Cardiac muscle cell (in vitro differentiated cells and primary cell): ENCODE data around the gene LTBP3. TPM values are rescaled to one million over a fixed set of nuclear protein-coding genes. Genes with fewer than 3 reads are reported as not detected.

Experiments used
- DNase-seq, 2 donors: peaks; one replicate each; pipeline versions ENCODE4 v3.0.0 to v3.0.0-alpha.2; 2010 to 2017; ENCODE audit warnings: low read depth in 1 of 2, low spot score in 1 of 2
- H3K27ac ChIP-seq: fragments of 200-600 bp; sonication (generic); 2 replicates; pipeline ENCODE4 v1.5.1; 2016
- H3K27me3 ChIP-seq: fragments of 200-600 bp; sonication (generic); 2 replicates; pipeline ENCODE4 v1.6.0; 2016; ENCODE audit warnings: control low read depth
- H3K36me3 ChIP-seq: fragments of 200-600 bp; sonication (generic); 2 replicates; pipeline ENCODE4 v1.5.1; 2016; ENCODE audit warnings: control low read depth
- H3K4me1 ChIP-seq: fragments of 200-600 bp; sonication (generic); 2 replicates; pipeline ENCODE4 v1.8.1; 2017; ENCODE audit warnings: low read depth, mild to moderate bottlenecking, mixed run types
- H3K4me3 ChIP-seq: fragments of 200-600 bp; sonication (generic); 2 replicates; pipeline ENCODE4 v1.5.1; 2016; ENCODE audit warnings: mild to moderate bottlenecking
- H3K9me3 ChIP-seq: fragments of 200-600 bp; sonication (generic); 2 replicates; pipeline ENCODE4 v1.5.1; 2017; ENCODE audit warnings: low read depth, mild to moderate bottlenecking, control low read depth
- CTCF ChIP-seq: IDR thresholded peaks from 2 replicates; pipeline ENCODE4 v1.5.1; 2012; ENCODE audit warnings: low read depth, mild to moderate bottlenecking, low read length
- polyA plus RNA-seq: library from polyadenylated mRNA; unstranded; fragments of >200 nt; fragmentation: Nextera tagmentation; extraction: Ambion mirVana; gene quantifications from 2 replicates; pipeline ENCODE4 v1.2.1, GENCODE V29; 2016
- total RNA-seq: library from RNA; depleted of rRNA; stranded (reverse); fragments of >200 nt; gene quantifications from 2 replicates; pipeline ENCODE4 v1.2.3, GENCODE V29; 2016

Gene LTBP3
- total and polyA plus RNA-seq, 2 experiments from 2014 or later, result 60.9 to 98.3 TPM

GRCh38 chr11:65496304-65497140 lies 61.6 kb downstream of the LTBP3 start:
- no peaks in the 10 kb centered on the region for H3K9me3 ChIP-seq
- H3K27ac ChIP-seq, result peak overlapping the region; percentile 100
- peak overlapping the region; percentile 23 for H3K4me3 ChIP-seq
- peaks cover 15% of the 10 kb centered on the region for H3K36me3 ChIP-seq
- no peak for TF ChIP-seq CTCF
- peaks cover 47% of the 10 kb centered on the region for H3K4me1 ChIP-seq
- H3K27me3 ChIP-seq, result no peaks in the 10 kb centered on the region
- peak in 1 of 2 donors; percentile 77 for DNase-seq

GRCh38 chr11:65493367-65494176 lies 64.6 kb downstream of the LTBP3 start:
- peak in 1 of 2 donors; percentile 93 for DNase-seq
- H3K9me3 ChIP-seq, result no peaks in the 10 kb centered on the region

GRCh38 chr11:65492637-65493366 lies 65.4 kb downstream of the LTBP3 start:
- peak in 1 of 2 donors; percentile 94 for DNase-seq
- no peak for TF ChIP-seq CTCF
- Histone ChIP-seq H3K27ac (peak overlapping the region; percentile 100), H3K9me3 (no peaks in the 10 kb centered on the region), H3K4me1 (peaks cover 74% of the 10 kb centered on the region), H3K27me3 (no peaks in the 10 kb centered on the region), H3K36me3 (peaks cover 1% of the 10 kb centered on the region), H3K4me3 (no peak overlapping the region)

More at GRCh38 chr11:65493367-65494176, 64.6 kb downstream of the LTBP3 start:
- no peak for TF ChIP-seq CTCF
- Histone ChIP-seq H3K4me1 (peaks cover 66% of the 10 kb centered on the region), H3K36me3 (peaks cover 5% of the 10 kb centered on the region), H3K27me3 (no peaks in the 10 kb centered on the region), H3K4me3 (no peak overlapping the region), H3K27ac (peak overlapping the region; percentile 100)

- Histone ChIP-seq H3K27me3 (no peaks in the 10 kb centered on the region), H3K9me3 (no peaks in the 10 kb centered on the region), H3K36me3 (no peaks in the 10 kb centered on the region), H3K4me3 (no peak overlapping the region), H3K27ac (peak overlapping the region; percentile 100), H3K4me1 (peaks cover 75% of the 10 kb centered on the region)
- no peak for TF ChIP-seq CTCF
- no peak for DNase-seq
Observed at GRCh38 chr11:65492387-65492636, 65.8 kb downstream of the LTBP3 start.

GRCh38 chr11:65491614-65492386 lies 66.4 kb downstream of the LTBP3 start:
- H3K27ac ChIP-seq, result peak overlapping the region; percentile 100
- DNase-seq, result peak in 1 of 2 donors; percentile 88
- no peaks in the 10 kb centered on the region for H3K9me3 ChIP-seq
- H3K36me3 ChIP-seq, result no peaks in the 10 kb centered on the region
- TF ChIP-seq CTCF, result no peak
- H3K4me1 ChIP-seq, result peaks cover 77% of the 10 kb centered on the region
- no peaks in the 10 kb centered on the region for H3K27me3 ChIP-seq
- H3K4me3 ChIP-seq, result no peak overlapping the region
